ENCODE data around the gene PHLDA3. TPM values are rescaled to one million over a fixed set of nuclear protein-coding genes. Genes with fewer than 3 reads are reported as not detected.

Gene PHLDA3
- polyA plus RNA-seq, 1 donor from 2014 or later, result 35.1 TPM

GRCh38 chr1:201504799-201505502 is 36.0 kb upstream of the PHLDA3 start:
- H3K27ac ChIP-seq (ENCODE audit: low read length), result no peak overlapping the region
- no peaks in the 10 kb centered on the region for H3K9me3 ChIP-seq (ENCODE audit: low read length)
- H2AFZ ChIP-seq (ENCODE audit: low read depth, low read length), result no peak overlapping the region
- no peak overlapping the region for H3K4me3 ChIP-seq (ENCODE audit: low read length)
- H3K27me3 ChIP-seq (ENCODE audit: insufficient read depth, low read depth, low read length), result peaks cover 17% of the 10 kb centered on the region
- no peaks in the 10 kb centered on the region for H3K9me2 ChIP-seq (ENCODE audit: insufficient read depth, low read length)
- H3K36me3 ChIP-seq (ENCODE audit: insufficient read depth, low read length), result no peaks in the 10 kb centered on the region
- H4K20me1 ChIP-seq (ENCODE audit: insufficient read depth), result no peaks in the 10 kb centered on the region
- H3K9ac ChIP-seq (ENCODE audit: low read length), result no peak overlapping the region
- no peaks in the 10 kb centered on the region for H3F3A ChIP-seq (ENCODE audit: insufficient read depth, low read length, poor library complexity, severe bottlenecking)
- H3K4me2 ChIP-seq (ENCODE audit: low read length), result no peak overlapping the region
- no peak for TF ChIP-seq POLR2AphosphoS5 (IDR thresholded peaks at IDR 0.05)
- no peak for TF ChIP-seq EP300 (conservative IDR thresholded peaks at IDR 0.05; ENCODE audit: poor library complexity, severe bottlenecking)
- TF ChIP-seq SMC3 (conservative IDR thresholded peaks at IDR 0.05; ENCODE audit: poor library complexity), result no peak
- TF ChIP-seq TAF1 (IDR thresholded peaks at IDR 0.05; ENCODE audit: low read depth), result no peak
- no peak for TF ChIP-seq CTCF (IDR thresholded peaks at IDR 0.05; ENCODE audit: poor library complexity, severe bottlenecking)
- no peak for TF ChIP-seq REST (IDR thresholded peaks at IDR 0.05; ENCODE audit: borderline replicate concordance)
- no peak for TF ChIP-seq MXI1 (conservative IDR thresholded peaks at IDR 0.05; ENCODE audit: poor library complexity, severe bottlenecking)
- no peak for TF ChIP-seq RAD21 (conservative IDR thresholded peaks at IDR 0.05)
- TF ChIP-seq EZH2 (IDR thresholded peaks at IDR 0.05; ENCODE audit: borderline replicate concordance, insufficient read depth, low read length, poor library complexity, severe bottlenecking), result no peak
- H3K79me2 ChIP-seq (replicated peaks; ENCODE audit: insufficient read depth, low read length), result no peaks in the 10 kb centered on the region

GRCh38 chr1:201504179-201504631 is 35.2 kb upstream of the PHLDA3 start:
- Histone ChIP-seq H3K36me3 (ENCODE audit: insufficient read depth, low read length) (no peaks in the 10 kb centered on the region), H2AFZ (ENCODE audit: low read depth, low read length) (no peak overlapping the region), H3K9me2 (ENCODE audit: insufficient read depth, low read length) (no peaks in the 10 kb centered on the region), H3K27ac (ENCODE audit: low read length) (peak overlapping the region; percentile 40), H3K9me3 (ENCODE audit: low read length) (no peaks in the 10 kb centered on the region), H4K20me1 (ENCODE audit: insufficient read depth) (no peaks in the 10 kb centered on the region), H3F3A (ENCODE audit: insufficient read depth, low read length, poor library complexity, severe bottlenecking) (no peaks in the 10 kb centered on the region), H3K79me2 (replicated peaks; ENCODE audit: insufficient read depth, low read length) (no peaks in the 10 kb centered on the region), H3K4me3 (ENCODE audit: low read length) (no peak overlapping the region), H3K27me3 (ENCODE audit: insufficient read depth, low read depth, low read length) (peaks cover 17% of the 10 kb centered on the region), H3K9ac (ENCODE audit: low read length) (no peak overlapping the region), H3K4me2 (ENCODE audit: low read length) (no peak overlapping the region)
- TF ChIP-seq CTCF (IDR thresholded peaks at IDR 0.05; ENCODE audit: poor library complexity, severe bottlenecking) (no peak), EP300 (conservative IDR thresholded peaks at IDR 0.05; ENCODE audit: poor library complexity, severe bottlenecking) (no peak), TAF1 (IDR thresholded peaks at IDR 0.05; ENCODE audit: low read depth) (no peak), RAD21 (conservative IDR thresholded peaks at IDR 0.05) (no peak), REST (IDR thresholded peaks at IDR 0.05; ENCODE audit: borderline replicate concordance) (no peak)
